CD4-positive, alpha-beta T cell treated with Interleukin-4 for 1 hour (primary cell): ENCODE data around the gene ZNF732.
"Not testable (repeated sequence)": the region's sequence is repeated elsewhere in the genome, so short reads cannot be mapped to it uniquely, and the experiment has no call there.

Source experiments
- DNase-seq, 2 donors: peaks; one replicate each; pipeline ENCODE4 v3.0.0-alpha.2; 2020 to 2022

Gene ZNF732

DNA sequence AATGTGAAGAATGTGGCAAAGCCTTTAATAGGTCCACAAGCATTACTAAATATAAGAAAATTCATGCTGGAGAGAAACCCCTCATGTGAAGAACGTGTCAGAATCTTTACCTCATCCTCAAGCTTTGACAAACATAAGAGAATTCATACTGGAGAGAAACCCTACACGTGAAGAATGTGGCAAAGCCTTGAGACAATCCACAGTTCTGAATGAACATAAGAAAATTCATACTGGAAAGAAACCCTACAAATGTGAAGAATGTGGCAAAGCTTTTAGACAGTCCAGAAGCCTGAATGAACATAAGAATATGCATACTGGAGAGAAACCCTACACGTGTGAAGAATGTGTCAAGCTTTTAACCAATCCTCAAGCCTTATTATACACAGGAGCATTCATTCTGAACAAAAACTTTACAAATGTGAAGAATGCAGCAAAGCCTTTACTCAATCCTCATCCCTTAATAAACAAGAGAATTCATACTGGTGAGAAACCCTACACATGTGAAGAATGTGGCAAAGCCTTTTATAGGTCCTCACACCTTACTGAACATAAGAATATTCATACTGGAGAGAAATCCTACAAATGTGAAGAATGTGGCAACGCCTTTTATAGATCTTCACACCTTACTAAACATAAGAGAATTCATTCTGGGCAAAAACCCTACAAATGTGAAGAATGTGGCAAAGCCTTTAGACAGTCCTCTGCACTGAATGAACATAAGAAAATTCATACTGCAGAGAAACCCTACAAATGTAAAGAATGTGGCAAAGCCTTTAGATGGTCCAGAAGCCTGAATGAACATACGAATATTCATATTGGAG, 51.1 kb downstream of the ZNF732 start:
- DNase-seq = no peak

DNA sequence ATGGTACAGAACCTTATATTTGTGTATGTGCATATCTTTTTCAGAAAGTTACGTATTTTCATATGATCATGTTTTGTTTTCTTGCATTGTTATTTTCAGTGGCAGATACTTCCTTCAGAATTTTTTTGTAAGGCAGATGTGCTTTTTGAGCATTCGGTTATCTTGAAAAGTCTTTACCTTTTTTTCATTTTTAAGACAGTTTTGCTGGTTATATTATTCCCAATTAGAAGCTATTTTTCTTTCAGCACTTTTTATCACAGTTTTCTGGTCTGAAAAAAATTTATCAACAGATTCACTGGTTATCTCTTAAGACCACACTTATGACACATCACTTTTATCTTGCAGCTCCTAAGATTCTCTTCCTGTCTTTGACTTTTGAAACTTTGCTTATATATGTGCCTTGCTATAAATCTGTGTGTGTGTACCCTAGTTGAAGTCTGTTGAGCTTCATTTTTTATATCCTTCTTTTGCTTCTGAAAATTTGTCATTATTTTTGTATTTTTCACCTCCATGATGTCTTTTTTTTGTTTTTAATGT, 53.1 kb downstream of the ZNF732 start:
- DNase-seq = no peak

DNA sequence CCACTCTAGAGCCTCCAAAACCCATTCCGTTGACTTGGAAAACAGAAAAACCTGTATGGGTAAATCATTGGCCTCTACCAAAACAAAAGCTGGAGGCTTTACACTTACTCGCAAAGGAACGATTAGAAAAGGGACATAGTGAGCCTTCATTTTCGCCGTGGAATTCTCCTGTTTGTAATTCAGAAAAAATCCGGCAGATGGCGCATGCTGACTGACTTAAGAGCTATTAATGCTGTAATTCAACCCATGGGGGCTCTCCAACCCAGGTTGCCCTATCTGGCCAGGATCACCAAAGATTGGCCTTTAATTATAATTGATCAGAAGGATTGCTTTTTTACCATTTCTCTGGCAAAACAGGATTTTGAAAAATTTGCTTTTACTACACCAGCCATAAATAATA, 60.8 kb downstream of the ZNF732 start:
- peak; percentile 54 to 72 for DNase-seq

DNA sequence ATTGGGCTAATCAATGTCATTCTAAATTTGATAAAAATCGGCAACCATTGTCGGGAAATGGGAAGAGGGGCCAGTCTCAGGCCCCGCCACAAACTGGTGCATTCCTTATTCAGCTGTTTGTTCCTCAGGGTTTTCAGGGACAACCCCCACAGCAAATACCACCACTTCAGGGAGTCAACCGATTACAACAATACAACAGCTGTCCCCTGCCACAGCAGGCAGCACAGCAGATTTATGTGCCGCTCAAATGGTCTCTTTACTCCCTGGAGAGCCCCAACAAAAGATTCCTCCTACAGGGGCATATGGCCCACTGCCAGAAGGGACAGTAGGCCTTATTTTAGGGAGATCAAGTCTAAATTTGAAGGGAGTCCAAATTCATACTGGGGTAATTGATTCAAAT, 61.8 kb downstream of the ZNF732 start:
- DNase-seq = no peak

DNA sequence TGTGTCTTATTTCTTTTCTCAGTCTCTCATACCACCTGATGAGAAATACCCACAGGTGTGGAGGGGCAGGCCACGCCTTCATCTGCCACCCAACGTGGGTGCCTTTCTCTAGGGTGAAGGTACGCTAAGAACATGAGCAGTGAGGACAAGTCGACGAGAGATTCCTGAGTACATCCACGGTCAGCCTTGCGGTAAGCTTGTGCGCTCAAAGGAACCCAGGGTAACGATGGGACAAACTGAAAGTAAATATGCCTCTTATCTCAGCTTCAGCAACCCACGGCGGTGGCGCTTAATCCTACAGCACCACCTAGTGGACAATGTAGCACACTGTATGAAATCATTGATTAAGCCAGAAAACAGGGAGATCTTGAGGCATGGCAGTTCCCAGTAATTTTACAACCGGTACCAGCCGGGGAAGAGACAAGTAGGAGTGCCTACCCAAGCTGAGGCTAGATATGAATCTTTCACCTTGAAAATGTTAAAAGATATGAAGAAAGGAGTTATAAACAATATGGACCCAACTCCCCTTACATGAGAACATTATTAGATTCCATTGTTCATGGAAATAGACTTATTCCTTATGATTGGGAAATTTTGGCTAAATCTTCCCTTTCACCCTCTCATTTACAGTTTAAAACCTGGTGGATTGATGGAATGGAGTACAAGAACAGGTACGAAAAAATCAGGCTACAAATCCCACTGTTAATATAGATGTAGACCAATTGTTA, 63.0 kb downstream of the ZNF732 start:
- DNase-seq = peak; percentile 74 to 84

DNA sequence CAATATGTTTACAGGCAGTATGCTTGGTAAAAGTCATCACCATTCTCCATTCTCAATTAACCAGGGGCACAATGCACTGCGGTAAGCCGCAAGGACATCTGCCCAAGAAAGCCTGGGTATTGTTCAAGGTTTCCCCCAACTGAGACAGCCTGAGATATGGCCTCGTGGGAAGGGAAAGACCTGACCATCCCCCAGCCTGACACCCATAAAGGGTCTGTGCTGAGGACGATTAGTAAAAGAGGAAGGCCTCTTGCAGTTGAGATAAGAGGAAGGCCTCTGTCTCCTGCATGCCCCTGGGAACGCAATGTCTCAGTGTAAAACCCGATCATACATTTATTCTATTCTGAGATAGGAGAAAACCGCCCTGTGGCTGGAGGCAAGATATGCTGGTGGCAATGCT, 63.9 kb downstream of the ZNF732 start:
- DNase-seq = not testable (repeated sequence)

DNA sequence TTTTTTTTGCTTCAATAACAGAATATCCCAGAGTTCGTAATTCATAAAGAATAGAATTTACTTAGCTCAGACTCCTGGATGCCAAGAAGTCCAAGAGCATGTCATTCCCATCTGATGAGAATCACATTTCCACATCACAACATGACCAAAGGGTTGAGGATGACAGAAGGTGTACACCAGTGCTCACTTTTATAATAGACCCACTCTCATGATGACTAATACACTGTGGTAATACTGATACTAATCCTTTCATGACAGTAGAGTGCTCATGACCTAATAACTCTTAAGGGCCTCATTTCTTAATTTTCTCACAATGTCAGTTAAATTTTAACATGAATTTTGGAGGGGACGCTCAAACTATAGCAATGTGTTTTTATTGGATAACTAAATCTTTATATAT, 69.2 kb downstream of the ZNF732 start:
- no peak for DNase-seq

DNA sequence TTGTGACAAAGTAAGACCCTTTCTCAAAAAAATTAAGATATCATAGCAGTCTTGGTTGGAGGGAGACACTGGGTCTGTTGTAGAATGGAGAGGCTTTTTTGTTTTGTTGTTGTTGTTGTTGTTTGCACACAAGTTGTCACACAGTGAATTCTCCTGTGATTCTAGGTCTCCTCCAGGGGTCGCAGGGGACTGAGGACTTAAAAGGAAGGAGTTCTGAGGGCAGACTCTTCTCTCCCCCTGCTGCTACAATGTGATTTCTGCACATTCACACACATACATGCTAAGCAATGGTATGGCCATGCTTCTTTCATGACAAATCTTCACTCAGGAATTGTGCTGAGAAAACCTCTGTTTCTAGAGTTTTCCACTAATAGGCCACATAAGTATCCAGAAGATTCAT, 71.1 kb downstream of the ZNF732 start:
- no peak for DNase-seq

DNA sequence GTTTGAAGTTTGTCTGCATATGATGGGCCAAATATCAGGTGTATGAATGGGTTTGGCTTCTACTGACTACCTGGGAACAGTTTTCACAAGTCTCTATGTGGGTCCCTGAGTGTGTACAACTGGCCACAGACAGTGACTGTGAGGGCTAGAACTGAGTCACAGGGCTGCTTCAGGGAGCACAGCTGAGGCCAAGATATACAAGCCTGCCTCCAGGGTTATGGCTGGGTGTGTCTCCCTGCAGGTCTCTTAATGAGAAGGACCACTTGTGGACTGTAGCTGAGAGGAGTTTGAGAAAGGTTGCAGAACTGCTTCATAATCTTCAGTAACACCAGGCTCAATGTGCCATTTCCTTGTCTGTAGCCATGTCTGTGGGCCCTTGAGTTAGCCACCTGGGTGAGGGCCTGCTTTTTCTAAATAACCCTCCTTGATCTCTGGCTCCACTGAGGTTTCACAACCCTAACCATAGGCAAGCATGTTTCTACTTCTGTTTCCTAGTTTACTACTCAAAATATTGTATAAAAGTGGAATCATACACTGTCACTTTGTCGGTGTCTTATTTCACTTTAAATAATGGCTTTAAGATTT, 81.3 kb downstream of the ZNF732 start:
- no peak for DNase-seq
